ENCODE measurements around the gene RBM33.

- TF ChIP-seq CTCF (optimal IDR thresholded peaks at IDR 0.05 in 1 of 3, IDR thresholded peaks at IDR 0.05 in 1 of 3, conservative IDR thresholded peaks at IDR 0.05 in 1 of 3; ENCODE audit: extremely low read depth in 1 of 3, insufficient read depth in 2 of 3, low read length in 3 of 3) (no peak), EZH2 (IDR thresholded peaks at IDR 0.05; ENCODE audit: low read length) (no peak)
Measured at GRCh38 chr7:155762655-155763054, 118.2 kb downstream of the RBM33 start.
